ENCODE measurements around the gene TRAPPC2L.

DNA sequence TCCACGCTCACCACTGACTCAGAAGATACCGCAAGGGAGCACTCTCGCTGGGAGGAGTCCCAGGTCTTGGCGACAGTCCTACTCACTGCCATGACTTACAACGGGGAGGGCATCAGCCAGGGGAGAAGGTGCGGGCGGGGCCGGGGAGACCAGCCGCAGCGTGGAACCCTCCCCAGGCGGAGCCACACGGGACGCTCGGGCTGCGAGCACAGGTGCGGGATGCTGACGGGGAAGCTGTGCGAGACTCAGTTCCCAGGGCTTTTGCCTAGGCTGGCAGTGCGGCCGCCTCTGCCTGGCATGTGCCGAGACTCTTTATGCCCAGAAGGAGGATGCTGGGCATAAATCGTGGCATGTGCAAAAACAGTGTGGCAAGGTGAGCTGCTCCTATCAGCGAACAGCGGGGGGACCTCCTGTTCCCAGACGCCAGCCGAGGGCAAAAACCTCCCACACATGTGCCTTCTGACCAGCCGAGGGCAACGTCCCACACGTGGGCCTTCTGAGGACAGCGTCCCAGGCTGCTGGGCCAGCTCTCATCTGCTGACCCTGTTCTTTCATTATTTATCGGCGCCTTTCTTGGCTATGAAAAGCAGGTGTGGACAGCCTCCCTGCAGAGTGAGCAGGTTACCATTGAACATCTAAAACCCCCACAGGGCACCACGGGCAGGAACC is 6.3 kb upstream of the TRAPPC2L start:
- TF ChIP-seq POLR2A (IDR thresholded peaks at IDR 0.05): no peak
- TF ChIP-seq CTCF (IDR thresholded peaks at IDR 0.05): no peak
